Epithelial cell of proximal tubule (primary cell): Measurements from ENCODE around the gene OR6X1. TPM values are rescaled to one million over a fixed set of nuclear protein-coding genes. Genes with fewer than 3 reads are reported as not detected.

ENCODE experiments used
- DNase-seq: peaks from one replicate; pipeline ENCODE4 v3.0.0-alpha.2; 2011; ENCODE audit warnings: low read depth
- H3K4me3 ChIP-seq: 2 replicates; pipeline ENCODE4 v1.5.1; 2011; ENCODE audit warnings: low read depth, mild to moderate bottlenecking, low read length
- CTCF ChIP-seq: conservative IDR thresholded peaks from 2 replicates; pipeline ENCODE4 v1.5.1; 2012; ENCODE audit warnings: low read depth, mild to moderate bottlenecking, low read length
- total RNA-seq: library from RNA; depleted of rRNA; stranded (reverse); fragments of >200 nt; gene quantifications from 2 replicates; pipeline ENCODE4 v1.2.3, GENCODE V29; 2015

OR6X1 gene
- total RNA-seq, 1 donor from 2014 or later = not detected

- no peak for TF ChIP-seq CTCF
- DNase-seq = no peak
- H3K4me3 ChIP-seq = peak overlapping the region; percentile 95
Measured at GRCh38 chr11:123742031-123742723, 12.1 kb downstream of the OR6X1 start.

- peak; percentile 35 for DNase-seq
- peak; percentile 2 for TF ChIP-seq CTCF
- peak within 1 kb of the TSS; percentile 95 for H3K4me3 ChIP-seq
Measured at GRCh38 chr11:123741159-123742030, 12.9 kb downstream of the OR6X1 start, which contains the start of gene ZNF202. Gene ZNF202, minus strand, starts transcription at chr11:123741660. Its CDS starts 10,772 bp downstream, at chr11:123730888.

GRCh38 chr11:123740787-123741158 is 13.5 kb downstream of the OR6X1 start:
- no peak for DNase-seq
- no peak for TF ChIP-seq CTCF
- peak overlapping the region; percentile 95 for H3K4me3 ChIP-seq

- H3K4me3 ChIP-seq = no peak overlapping the region
- DNase-seq = no peak
- TF ChIP-seq CTCF = no peak
Measured at GRCh38 chr11:123738374-123738773, 15.9 kb downstream of the OR6X1 start.

DNA sequence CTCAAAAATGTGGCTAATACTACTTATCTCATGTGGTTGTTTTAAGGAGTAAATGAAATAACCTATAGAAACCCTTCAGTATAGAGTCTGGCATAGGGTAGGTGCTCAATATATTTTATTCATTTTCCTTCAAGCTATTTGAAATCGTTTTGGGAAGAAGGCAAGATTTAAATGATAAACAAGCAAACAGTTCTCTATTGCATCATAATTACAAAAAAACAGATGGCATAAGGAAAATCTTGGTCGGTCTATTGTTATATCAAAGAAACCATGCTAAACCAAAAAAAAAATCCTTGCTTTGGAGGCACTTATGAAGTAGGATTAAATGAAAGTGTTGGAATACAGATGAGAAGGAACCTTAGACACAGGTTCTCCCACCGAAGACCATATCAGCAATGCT is 17.5 kb downstream of the OR6X1 start:
- no peak overlapping the region for H3K4me3 ChIP-seq
- DNase-seq = no peak
- TF ChIP-seq CTCF = no peak

DNA sequence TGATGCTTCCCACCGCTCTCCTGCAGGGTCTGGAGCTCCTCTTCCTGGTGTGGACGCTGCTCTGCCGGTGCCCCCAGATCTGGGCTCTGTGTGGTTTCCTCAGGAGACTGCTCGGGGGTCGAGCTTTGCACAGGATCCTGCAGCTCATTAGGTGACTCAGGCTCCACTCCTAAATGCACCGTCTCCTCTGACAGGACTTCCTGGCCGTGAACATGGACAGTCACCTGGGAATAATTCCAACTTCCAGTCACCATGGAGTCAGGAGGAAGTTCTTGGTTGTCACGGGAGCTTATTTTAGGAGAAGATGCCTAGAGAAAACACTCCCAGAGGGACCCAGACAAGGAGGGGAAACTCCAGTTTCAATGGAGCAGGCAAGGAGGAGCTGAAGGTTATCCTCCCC is 24.7 kb downstream of the OR6X1 start:
- DNase-seq = no peak
- TF ChIP-seq CTCF = no peak
- no peak overlapping the region for H3K4me3 ChIP-seq
